ENCODE data around the gene CNTNAP1.
A peak's percentile ranks its signal among the peaks of the same experiment; 100 is the strongest.
"Not testable (repeated sequence)": the region's sequence is repeated elsewhere in the genome, so short reads cannot be mapped to it uniquely, and the experiment has no call there.

Gene CNTNAP1

DNA sequence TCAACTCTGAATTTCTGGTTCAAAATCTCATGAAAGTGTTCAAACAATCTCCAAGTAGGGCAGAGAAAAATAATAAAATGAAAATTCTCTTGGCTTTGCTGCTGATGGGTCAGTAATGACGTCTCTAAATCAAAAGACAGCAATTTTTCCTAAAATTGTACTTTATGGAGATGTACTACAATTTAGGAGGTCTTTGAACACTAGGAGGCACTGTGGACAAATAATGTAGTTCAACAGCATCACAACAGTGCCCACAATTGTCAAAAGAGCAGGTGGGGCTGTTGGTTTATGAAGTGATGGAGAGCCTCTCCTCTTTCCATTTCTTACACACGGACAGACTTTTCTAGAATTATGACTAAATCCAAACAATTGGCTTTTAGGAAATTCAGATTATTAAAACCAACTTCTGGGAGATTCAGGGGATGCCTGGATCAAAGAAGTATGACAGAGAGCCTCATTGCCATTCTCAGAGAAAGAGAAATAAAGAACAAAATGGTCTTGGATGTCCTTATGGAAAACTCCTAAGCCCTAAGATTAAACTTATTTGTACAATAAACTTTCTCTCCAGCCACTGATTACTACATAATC lies 38.8 kb downstream of the CNTNAP1 start:
- Mint-ChIP-seq H3K4me3 (no peak overlapping the region), H3K4me1 (ENCODE audit: low read depth) (no peaks in the 10 kb centered on the region), H3K36me3 (ENCODE audit: low read depth) (peaks cover 61% of the 10 kb centered on the region), H3K27me3 (no peaks in the 10 kb centered on the region), H3K27ac (no peak overlapping the region), H3K9me3 (no peaks in the 10 kb centered on the region)

DNA sequence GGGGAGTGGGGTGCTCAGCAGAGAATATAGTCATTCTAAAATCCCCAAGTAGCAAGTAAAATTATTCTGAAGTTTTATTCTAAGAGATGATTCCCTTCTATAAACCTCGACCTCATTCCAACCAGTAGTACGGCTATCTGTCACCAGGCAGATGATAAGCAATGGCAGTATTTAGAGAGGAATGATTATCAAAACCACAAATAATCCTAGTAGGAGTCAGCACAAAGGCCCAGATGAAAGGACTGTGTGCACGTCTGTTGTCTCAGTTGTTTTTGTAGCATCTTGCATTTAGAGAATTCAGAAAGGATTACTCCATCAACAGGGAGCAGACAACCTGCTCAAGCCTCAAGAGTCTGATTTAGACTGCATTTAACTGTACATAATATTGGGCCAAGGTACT lies 41.3 kb downstream of the CNTNAP1 start:
- peaks cover 46% of the 10 kb centered on the region for H3K36me3 Mint-ChIP-seq (ENCODE audit: low read depth)
- no peak overlapping the region for H3K4me3 Mint-ChIP-seq
- no peaks in the 10 kb centered on the region for H3K4me1 Mint-ChIP-seq (ENCODE audit: low read depth)
- H3K9me3 Mint-ChIP-seq: no peaks in the 10 kb centered on the region
- no peaks in the 10 kb centered on the region for H3K27me3 Mint-ChIP-seq
- no peak overlapping the region for H3K27ac Mint-ChIP-seq

DNA sequence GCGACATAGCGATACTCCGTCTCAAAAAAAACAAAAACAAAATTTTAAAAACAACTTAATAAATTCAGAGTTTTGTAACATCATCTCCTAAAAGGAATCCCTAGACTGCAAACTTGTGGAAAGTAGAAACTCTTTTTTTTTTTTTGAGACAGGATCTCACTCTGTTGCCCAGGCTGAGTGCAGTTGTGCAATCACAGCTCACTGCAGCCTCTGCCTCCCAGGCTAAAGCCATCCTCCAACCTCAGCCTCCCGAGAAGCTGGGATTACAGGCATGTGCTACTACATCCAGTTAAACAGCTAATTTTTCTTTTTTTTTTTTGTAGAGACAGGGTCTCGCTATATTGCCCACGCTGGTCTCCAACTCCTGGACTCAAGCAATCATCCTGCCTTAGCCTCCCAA lies 42.8 kb downstream of the CNTNAP1 start:
- no peaks in the 10 kb centered on the region for H3K4me1 Mint-ChIP-seq (ENCODE audit: low read depth)
- no peak overlapping the region for H3K4me3 Mint-ChIP-seq
- H3K9me3 Mint-ChIP-seq: no peaks in the 10 kb centered on the region
- H3K27ac Mint-ChIP-seq: no peak overlapping the region
- no peaks in the 10 kb centered on the region for H3K27me3 Mint-ChIP-seq
- peaks cover 39% of the 10 kb centered on the region for H3K36me3 Mint-ChIP-seq (ENCODE audit: low read depth)

DNA sequence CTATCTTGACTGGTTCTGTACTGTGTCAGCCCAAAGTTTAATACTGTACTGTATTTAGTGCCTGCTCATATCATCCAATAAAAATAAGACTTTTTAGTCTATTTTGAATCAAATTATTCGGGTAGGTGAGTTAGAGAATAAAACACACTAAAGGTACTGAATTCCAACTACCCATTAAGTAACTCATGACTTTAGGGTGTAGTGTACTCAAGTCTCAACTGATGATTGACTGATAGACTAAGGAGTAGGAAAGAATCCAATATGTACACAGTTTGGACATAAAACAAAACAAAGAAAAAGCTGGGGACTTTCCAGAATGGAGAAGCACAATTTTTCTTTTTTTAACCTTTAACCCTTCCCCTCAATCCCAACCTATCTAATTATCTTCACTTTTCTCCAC lies 58.4 kb downstream of the CNTNAP1 start:
- H3K4me1 Mint-ChIP-seq (ENCODE audit: low read depth): peaks cover 15% of the 10 kb centered on the region
- no peak overlapping the region for H3K27ac Mint-ChIP-seq
- no peak overlapping the region for H3K4me3 Mint-ChIP-seq
- H3K36me3 Mint-ChIP-seq (ENCODE audit: low read depth): no peaks in the 10 kb centered on the region
- no peaks in the 10 kb centered on the region for H3K9me3 Mint-ChIP-seq
- no peaks in the 10 kb centered on the region for H3K27me3 Mint-ChIP-seq

DNA sequence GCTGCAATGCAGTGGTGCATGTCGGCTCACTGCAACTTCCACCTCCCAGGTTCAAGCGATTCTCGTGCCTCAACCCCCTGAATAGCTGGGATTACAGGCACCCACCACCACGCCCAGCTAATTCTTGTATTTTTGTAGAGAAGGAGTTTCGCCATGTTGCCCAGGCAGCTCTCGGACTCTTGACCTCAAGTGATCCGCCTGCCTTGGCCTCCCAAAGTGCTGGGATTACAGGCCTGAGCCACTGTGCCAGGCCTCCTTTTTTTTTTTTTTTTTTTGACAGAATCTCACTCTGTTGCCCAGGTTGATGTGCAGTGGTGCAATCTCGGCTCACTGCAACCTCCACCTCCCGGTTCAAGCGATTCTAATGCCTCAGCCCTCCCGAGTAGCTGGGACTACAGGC lies 60.6 kb downstream of the CNTNAP1 start:
- H3K27me3 Mint-ChIP-seq; H3K36me3 Mint-ChIP-seq (ENCODE audit: low read depth); H3K27ac Mint-ChIP-seq; H3K9me3 Mint-ChIP-seq; H3K4me3 Mint-ChIP-seq: not testable (repeated sequence)
- H3K4me1 Mint-ChIP-seq (ENCODE audit: low read depth): peaks cover 15% of the 10 kb centered on the region

DNA sequence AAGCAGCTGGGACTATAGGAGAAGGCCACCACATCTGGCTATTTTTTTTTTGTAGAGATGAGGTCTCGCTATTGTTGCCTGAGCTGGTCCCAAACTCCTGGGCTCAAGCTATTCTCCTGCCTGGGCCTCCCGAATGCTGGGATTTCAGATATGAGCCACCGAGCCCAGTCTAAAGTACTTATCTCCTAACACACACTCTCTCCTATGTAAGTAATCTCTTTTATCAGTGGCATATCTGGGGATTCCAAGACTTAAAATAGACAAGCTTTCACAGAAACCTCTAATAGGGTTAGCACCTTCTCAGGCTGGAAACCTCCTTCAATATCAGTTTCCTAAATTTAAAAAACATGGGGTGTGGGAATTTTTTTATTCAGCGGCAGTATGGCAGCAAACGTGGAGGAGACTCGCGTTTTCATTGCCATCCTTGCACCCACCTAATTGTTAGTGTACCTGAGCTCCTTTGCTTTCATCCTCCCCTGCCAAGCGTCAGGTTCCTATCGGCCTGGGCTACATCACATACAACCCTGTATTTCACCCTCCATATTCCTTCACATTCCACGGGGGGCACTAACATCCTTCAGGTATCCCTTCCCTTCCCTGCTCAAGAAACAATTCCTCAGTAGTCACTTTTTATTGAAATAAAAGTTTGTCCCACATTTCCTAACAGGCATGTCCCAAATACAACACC lies 61.4 kb downstream of the CNTNAP1 start:
- H3K36me3 Mint-ChIP-seq (ENCODE audit: low read depth): no peaks in the 10 kb centered on the region
- peak overlapping the region; percentile 92 for H3K27ac Mint-ChIP-seq
- H3K4me3 Mint-ChIP-seq: peak overlapping the region; percentile 89
- no peaks in the 10 kb centered on the region for H3K9me3 Mint-ChIP-seq
- peaks cover 15% of the 10 kb centered on the region for H3K4me1 Mint-ChIP-seq (ENCODE audit: low read depth)
- H3K27me3 Mint-ChIP-seq: peaks cover 9% of the 10 kb centered on the region

DNA sequence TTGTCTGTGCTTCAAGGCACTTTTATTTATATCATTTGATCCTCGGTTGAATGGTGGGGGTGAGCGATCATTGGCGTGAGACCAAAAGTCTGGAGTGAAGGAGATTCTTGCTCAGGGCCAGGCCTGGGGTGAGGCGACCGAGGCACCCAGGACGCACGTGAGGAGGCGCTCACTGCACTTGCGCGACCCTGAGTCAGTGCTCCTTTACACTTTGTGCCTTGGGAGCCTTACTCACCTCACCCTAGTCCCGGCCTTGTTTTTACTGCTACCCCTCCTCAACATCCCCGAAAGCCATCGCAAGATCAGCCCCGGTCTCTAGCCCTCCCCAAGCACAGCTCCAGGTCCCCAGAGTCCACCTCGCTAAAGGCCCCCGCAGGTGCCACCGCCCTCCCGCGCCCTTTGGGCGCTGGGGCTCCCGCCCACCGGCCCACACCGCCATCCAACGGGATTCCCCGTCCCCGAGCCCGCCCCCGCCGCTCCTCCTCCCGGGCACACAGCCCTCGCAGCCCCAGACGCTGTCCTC lies 62.0 kb downstream of the CNTNAP1 start:
- peaks cover 9% of the 10 kb centered on the region for H3K27me3 Mint-ChIP-seq
- peaks cover 15% of the 10 kb centered on the region for H3K4me1 Mint-ChIP-seq (ENCODE audit: low read depth)
- H3K4me3 Mint-ChIP-seq: peak overlapping the region; percentile 89
- H3K9me3 Mint-ChIP-seq: no peaks in the 10 kb centered on the region
- peak overlapping the region; percentile 92 for H3K27ac Mint-ChIP-seq
- H3K36me3 Mint-ChIP-seq (ENCODE audit: low read depth): no peaks in the 10 kb centered on the region

DNA sequence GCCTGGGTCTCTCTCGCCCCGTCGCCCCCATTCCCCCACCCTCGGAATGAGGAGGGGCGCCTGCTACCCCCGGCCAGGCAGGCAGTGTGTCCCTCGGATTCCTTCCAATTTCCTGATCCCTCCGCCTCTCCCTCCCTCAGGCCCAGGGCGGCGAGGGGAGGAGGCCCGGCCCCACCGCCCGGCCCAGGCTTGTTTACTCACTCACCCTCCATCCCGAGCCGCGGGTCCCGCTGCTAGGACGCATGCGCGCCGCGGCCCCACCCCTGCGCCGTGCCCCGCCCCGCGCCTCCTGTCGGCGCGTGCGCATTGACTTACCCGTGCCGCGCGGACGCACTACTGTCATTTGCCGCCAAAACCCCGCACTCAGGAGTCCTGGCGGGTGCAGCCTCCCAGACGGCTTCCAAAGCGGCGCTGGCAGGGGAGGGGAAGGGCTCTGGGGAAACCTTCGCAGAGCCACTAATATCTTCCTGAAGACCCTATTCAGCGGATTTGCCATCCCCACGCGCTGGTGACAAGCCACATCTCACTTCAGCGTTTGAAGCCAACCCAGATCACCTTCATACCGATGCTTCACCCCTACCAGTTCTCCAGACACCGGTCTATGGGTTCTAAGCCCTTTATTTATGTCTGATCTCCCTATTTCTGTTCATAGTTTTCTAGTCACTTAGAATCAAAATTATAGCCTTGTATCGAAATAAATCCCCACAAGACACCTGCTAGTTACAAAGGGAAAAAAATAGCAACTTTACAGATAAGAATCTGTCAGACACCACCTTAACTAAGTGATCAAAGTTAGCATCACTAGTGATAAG lies 62.7 kb downstream of the CNTNAP1 start, which contains the start of gene EZH1:
TSS of gene EZH1 (minus strand) at position 235 of the 812 bp plus-strand sequence. CDS start 16,099 bp downstream, outside the sequence.
- Mint-ChIP-seq H3K36me3 (ENCODE audit: low read depth) (no peaks in the 10 kb centered on the region), H3K9me3 (no peaks in the 10 kb centered on the region), H3K27ac (peak within 1 kb of the TSS; percentile 92), H3K27me3 (peaks cover 9% of the 10 kb centered on the region), H3K4me3 (peak within 1 kb of the TSS; percentile 89), H3K4me1 (ENCODE audit: low read depth) (peaks cover 15% of the 10 kb centered on the region)

DNA sequence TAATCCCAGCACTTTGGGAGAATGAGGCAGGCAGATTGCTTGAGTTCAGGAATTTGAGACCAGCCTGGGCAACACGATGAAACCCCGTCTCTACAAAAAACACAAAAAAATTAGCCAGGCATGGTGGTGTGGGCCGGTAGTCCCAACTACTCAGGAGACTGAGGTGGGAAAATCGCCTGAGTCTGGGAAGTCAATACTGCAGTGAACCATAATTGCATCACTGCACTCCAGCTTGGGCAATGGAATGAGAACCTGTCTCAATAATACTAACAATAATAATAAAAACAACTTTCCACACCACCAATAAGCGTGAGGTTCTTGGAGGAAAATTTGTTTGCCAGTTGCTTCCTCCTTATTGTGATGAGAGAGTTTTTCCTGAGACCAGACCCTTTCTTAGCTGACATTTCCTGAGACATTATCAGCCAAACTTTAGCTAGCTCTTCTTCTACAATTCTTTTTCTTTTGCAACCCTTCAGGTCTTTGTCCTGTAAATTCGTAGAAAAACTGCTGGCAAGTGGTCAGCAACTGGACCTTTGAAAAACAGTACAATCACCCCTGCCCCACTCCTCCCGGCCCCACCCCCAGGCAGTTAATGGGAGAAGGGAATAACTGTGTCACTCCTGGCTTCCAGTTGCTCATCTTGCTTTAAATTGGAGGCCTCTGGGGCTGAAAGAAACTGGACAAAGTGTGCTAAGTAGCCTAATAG lies 66.0 kb downstream of the CNTNAP1 start:
- Mint-ChIP-seq H3K4me1 (ENCODE audit: low read depth) (peaks cover 15% of the 10 kb centered on the region), H3K9me3 (no peaks in the 10 kb centered on the region), H3K27ac (no peak overlapping the region), H3K36me3 (ENCODE audit: low read depth) (no peaks in the 10 kb centered on the region), H3K27me3 (peaks cover 22% of the 10 kb centered on the region), H3K4me3 (no peak overlapping the region)

DNA sequence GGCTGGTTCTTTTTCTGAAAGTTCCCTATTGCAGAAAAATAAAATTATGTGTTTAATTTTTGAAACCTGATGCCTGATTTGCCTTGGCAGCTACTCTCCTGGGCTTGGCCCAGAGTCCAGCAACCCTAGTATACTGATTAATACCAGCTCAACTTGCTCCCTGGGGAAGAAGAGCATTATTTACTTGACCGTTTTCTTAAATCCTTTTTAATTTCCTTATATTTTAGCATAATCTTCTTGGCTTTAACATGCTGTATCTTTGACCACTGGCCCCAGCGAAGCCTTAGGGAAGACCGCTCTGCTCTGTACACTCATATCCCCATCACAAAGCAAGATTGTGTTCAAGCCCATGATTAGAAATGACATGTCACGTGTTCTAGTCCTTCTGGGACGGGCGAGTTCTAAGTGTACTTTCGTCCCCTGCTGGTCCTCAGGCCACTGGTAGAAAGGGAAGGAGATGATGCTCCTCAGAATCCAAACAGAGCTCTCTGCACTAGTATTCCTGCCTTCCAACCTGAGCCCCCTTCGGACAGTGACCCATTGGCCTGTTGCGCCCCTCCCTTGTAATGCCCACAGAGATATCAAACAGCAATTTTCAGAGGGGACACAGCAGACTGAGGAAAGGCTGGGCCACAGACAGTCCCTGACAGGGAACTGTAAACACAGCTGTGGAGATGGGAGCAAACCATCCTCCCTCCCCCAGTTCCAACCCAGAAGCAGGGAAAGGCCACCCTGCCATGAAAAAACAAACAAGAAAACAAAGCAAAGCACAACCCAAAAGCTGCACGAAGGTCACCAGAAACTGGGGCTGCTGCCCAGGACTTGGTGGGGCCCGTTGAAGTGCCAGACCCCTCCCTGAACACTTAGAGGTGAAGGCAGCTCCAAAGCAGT lies 66.8 kb downstream of the CNTNAP1 start:
- peaks cover 7% of the 10 kb centered on the region for H3K4me1 Mint-ChIP-seq (ENCODE audit: low read depth)
- peaks cover 26% of the 10 kb centered on the region for H3K27me3 Mint-ChIP-seq
- no peak overlapping the region for H3K4me3 Mint-ChIP-seq
- no peaks in the 10 kb centered on the region for H3K36me3 Mint-ChIP-seq (ENCODE audit: low read depth)
- H3K9me3 Mint-ChIP-seq: no peaks in the 10 kb centered on the region
- no peak overlapping the region for H3K27ac Mint-ChIP-seq

All from stimulated activated naive CD8-positive, alpha-beta T cell treated with anti-CD3 and anti-CD28 coated beads, Interleukin-15, Interleukin-2, amounts not matched to agents 100 ng/mL and 50 ng/mL, for 24 hours (primary cell).